OCI-LY7 (cell line): ENCODE results near the gene RBSN. TPM values are rescaled to one million over a fixed set of nuclear protein-coding genes. Genes with fewer than 3 reads are reported as not detected.
"Not testable (repeated sequence)": the region's sequence is repeated elsewhere in the genome, so short reads cannot be mapped to it uniquely, and the experiment has no call there.

Experiments
- Bru-seq: library from RNA; stranded (reverse); fragments of 400-500 nt; gene quantifications from one replicate; lab custom pipeline; 2021; lab: Mats Ljungman, UMichigan
- BruChase-seq, 2 experiments: library from RNA; stranded (reverse); fragments of 400-500 nt; gene quantifications; one replicate each; lab custom pipeline; 2021; lab: Mats Ljungman, UMichigan
- BruUV-seq: library from RNA; stranded (reverse); fragments of 400-500 nt; replicated peaks from 2 replicates; lab custom pipeline; 2021; lab: Mats Ljungman, UMichigan
- CTCF ChIA-PET: fragments of 300-600 bp; sonication (Branson Sonifier 250); formaldehyde crosslinking; loops from one replicate; lab custom pipeline; 2022; ENCODE audit warnings: antibody characterized with exemption; ENCODE audit not compliant: unreplicated experiment; lab: Charles Lee
- POLR2A ChIA-PET: fragments of 300-600 bp; sonication (Branson Sonifier 250); formaldehyde crosslinking; loops from one replicate; lab custom pipeline; 2022; ENCODE audit warnings: antibody characterized with exemption; lab: Charles Lee
- DNase-seq: peaks from one replicate; pipeline ENCODE4 v3.0.0-alpha.2; 2015; ENCODE audit warnings: low spot score
- H2AFZ ChIP-seq: fragments of 200-600 bp; sonication (generic), shearing (Covaris generic); 2 replicates; pipeline ENCODE4 v1.6.1; 2014; ENCODE audit warnings: mild to moderate bottlenecking, antibody characterized with exemption, low read length, moderate library complexity
- H3K27ac ChIP-seq: fragments of 200-600 bp; sonication (generic); 2 replicates; pipeline ENCODE4 v1.5.1; 2014; ENCODE audit warnings: mixed run types, low read depth, mild to moderate bottlenecking, moderate library complexity, low read length, inconsistent platforms; ENCODE audit not compliant: poor library complexity, severe bottlenecking
- H3K36me3 ChIP-seq: fragments of 200-600 bp; sonication (generic); 2 replicates; pipeline ENCODE4 v1.6.1; 2014; ENCODE audit warnings: mild to moderate bottlenecking, antibody characterized with exemption, low read length, moderate library complexity, mixed read lengths; ENCODE audit not compliant: insufficient read depth
- H3K4me1 ChIP-seq: fragments of 200-600 bp; sonication (generic); 2 replicates; pipeline ENCODE4 v1.5.1; 2014; ENCODE audit warnings: mild to moderate bottlenecking, low read length; ENCODE audit not compliant: insufficient read depth, poor library complexity, severe bottlenecking
- H3K4me2 ChIP-seq: fragments of 200-600 bp; sonication (generic); 2 replicates; pipeline ENCODE4 v1.6.1; 2014; ENCODE audit warnings: mild to moderate bottlenecking, low read length
- H3K4me3 ChIP-seq: fragments of 200-600 bp; sonication (generic); 2 replicates; pipeline ENCODE4 v1.5.1; 2014; ENCODE audit warnings: mild to moderate bottlenecking, low read depth, low read length; ENCODE audit not compliant: poor library complexity, severe bottlenecking
- H3K79me2 ChIP-seq: fragments of 200-600 bp; sonication (generic); 2 replicates; pipeline ENCODE4 v1.6.1; 2016; ENCODE audit warnings: low read depth, mild to moderate bottlenecking, low read length, moderate library complexity, mixed read lengths; ENCODE audit not compliant: insufficient read depth
- H3K9me2 ChIP-seq: fragments of 200-600 bp; sonication (generic); 2 replicates; pipeline ENCODE4 v1.6.1; 2016; ENCODE audit warnings: mild to moderate bottlenecking, low read length, mixed read lengths; ENCODE audit not compliant: insufficient read depth
- H3K9me3 ChIP-seq: fragments of 200-600 bp; sonication (generic); 2 replicates; pipeline ENCODE4 v1.6.1; 2014; ENCODE audit warnings: mild to moderate bottlenecking, mixed run types, low read length, mixed read lengths
- H4K20me1 ChIP-seq: fragments of 200-600 bp; sonication (generic); 2 replicates; pipeline ENCODE4 v1.6.1; 2014; ENCODE audit warnings: mild to moderate bottlenecking, antibody characterized with exemption, low read length, moderate library complexity, mixed read lengths; ENCODE audit not compliant: insufficient read depth
- CTCF ChIP-seq: fragments of 200-600 bp; sonication (generic); conservative IDR thresholded peaks from 2 replicates; pipeline ENCODE4 v1.5.1; 2014; ENCODE audit warnings: mild to moderate bottlenecking, antibody characterized with exemption, low read length, moderate library complexity, mixed read lengths
- EZH2phosphoT487 ChIP-seq: fragments of 200-600 bp; sonication (generic); IDR thresholded peaks from 2 replicates; pipeline ENCODE4 v1.6.1; 2018; ENCODE audit warnings: low read depth, borderline replicate concordance, mild to moderate bottlenecking, mixed run types, antibody characterized with exemption, low read length, moderate library complexity, mixed read lengths
- intact Hi-C: fragments of 100-400 bp; cut with micrococcal nuclease; formaldehyde crosslinking; loops from one replicate; pipeline ENCODE4 v1.10.0; 2022; ENCODE audit not compliant: unreplicated experiment
- long read RNA-seq: library from polyadenylated mRNA; stranded (forward); transcript quantifications from one replicate; pipeline ENCODE4 v2.0.0, GENCODE V29; 2022
- total RNA-seq, 2 experiments: library from RNA; depleted of rRNA in 1 of 2; stranded (reverse); fragments of >200 nt in 1 of 2; shearing (Covaris generic) in 1 of 2; gene quantifications; 2 replicates each; pipeline ENCODE4 v1.2.3, GENCODE V29; 2014 to 2022

The RBSN gene
- total RNA-seq (2014; rRNA removed; shearing (Covaris generic)) (13.3 and 20.6 TPM in 2 replicates), total RNA-seq (2022) (21.4 and 22.5 TPM in 2 replicates), Bru-seq, nascent RNA (percentile 74 among the genes with signal in this experiment), BruChase-seq, experiment 1, labeled RNA remaining after a 6-hour chase (percentile 75 among the genes with signal in this experiment), BruChase-seq, experiment 2, labeled RNA remaining after a 2-hour chase (percentile 78 among the genes with signal in this experiment)
- long read RNA-seq, full-length matches to known transcripts = 1 of 10 reads
- long read RNA-seq, partial matches to known transcripts = 1 of 10 reads
- long read RNA-seq, other reads (novel, unspliced or antisense) = 8 of 10 reads

DNA sequence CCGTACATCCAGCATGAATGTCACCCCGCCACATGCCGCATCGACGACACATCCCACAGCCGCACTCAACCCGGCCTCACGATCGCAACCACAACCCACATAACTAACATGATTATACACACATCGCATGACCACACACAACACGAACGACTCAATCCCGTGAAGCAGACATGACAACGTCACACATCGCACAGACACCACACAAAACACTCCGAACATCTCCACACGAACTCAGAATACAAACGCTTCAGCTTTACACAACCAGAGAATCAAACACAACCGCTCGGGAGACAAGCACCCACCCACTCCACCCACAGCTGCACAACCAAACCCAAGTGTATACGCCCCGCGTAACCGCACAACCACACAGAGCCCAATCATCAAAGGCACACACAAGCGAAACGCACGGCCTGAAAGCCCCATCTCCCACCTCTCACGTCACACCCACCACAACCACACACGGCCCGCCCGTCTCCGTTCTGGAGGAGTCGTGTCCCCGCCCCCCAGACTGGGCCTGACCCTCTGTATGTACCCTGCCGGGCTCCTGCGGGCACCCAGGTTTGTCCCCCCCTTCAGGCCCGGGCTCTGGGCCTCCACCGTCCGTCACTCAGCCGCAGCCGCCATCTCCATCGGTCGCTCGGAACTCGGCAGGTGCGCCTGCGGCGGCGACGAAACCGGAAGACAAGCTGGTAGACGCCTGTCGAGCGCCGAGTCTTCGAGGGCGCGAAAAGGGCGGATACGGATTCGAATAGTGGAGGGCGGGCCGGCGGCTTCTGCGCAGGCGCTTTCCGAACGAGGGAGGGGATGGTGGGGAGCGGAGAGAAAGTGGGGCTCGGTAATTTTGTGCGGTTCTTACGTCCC is at the start of gene RBSN:
TSS of gene RBSN (minus strand) at position 646 of the 861 bp plus-strand sequence. CDS start 3,028 bp downstream, outside the sequence.
- Histone ChIP-seq H3K27ac (peak within 1 kb of the TSS; percentile 39), H3K36me3 (peaks cover 32% of the 10 kb centered on the region), H3K9me3 (no peaks in the 10 kb centered on the region), H4K20me1 (peaks cover 6% of the 10 kb centered on the region), H3K4me3 (peak within 1 kb of the TSS; percentile 88), H2AFZ (peak within 1 kb of the TSS; percentile 88), H3K4me2 (peak within 1 kb of the TSS; percentile 90), H3K79me2 (peaks cover 23% of the 10 kb centered on the region; the same call in 1 of the 2 replicates), H3K9me2 (no peaks in the 10 kb centered on the region), H3K4me1 (peaks cover 16% of the 10 kb centered on the region)
- ChIA-PET CTCF (interaction anchor here (1.3 kb wide), 1 partner anchor 48 kb away, joined by 3 read pairs; no protein-coding TSS in a partner anchor), POLR2A (interaction anchor here (0.5 to 1.4 kb wide), 4 partner anchors 19 to 46 kb away, joined by 3 to 6 read pairs (median 4); partner anchors contain the start of gene MRPS25)
- intact Hi-C loops = loop anchor here (2.0 to 5.0 kb wide), 5 partner anchors 48 to 666 kb away; partner anchors contain the start of genes CAPN7 and NR2C2
- no TSS peak for BruUV-seq
- DNase-seq = peak; percentile 97
- TF ChIP-seq CTCF (no peak), EZH2phosphoT487 (no peak)

DNA sequence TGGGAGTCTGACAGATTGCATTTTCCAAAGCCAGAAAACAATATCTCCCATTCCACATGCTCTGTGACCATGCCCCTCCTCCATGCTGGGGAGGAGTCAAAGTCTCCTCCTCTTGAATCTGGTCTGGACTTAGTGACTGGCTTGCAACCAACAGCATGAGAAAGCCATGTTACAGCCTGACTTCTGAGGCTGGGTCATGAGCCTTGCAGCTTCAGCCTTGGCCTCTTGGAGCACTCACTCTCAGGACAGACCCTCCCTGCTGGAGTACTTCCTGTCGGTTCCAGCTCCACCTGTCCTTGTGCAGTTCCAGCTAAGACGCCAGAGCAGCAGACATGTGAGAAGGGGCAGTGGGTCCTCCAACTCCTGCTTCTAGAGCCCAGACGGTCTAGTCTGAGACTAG is 49.7 kb upstream of the RBSN start:
- no peak overlapping the region for H3K4me2 ChIP-seq
- H3K9me3 ChIP-seq = no peaks in the 10 kb centered on the region
- H3K79me2 ChIP-seq = no peaks in the 10 kb centered on the region
- H3K27ac ChIP-seq = no peak overlapping the region
- no peaks in the 10 kb centered on the region for H3K4me1 ChIP-seq
- no peaks in the 10 kb centered on the region for H3K9me2 ChIP-seq
- ChIA-PET POLR2A (interaction anchor here (0.9 kb wide), 1 partner anchor 168 kb away, joined by 3 read pairs; no protein-coding TSS in a partner anchor), CTCF (no interaction called here)
- no peak overlapping the region for H3K4me3 ChIP-seq
- no peak overlapping the region for H2AFZ ChIP-seq
- TF ChIP-seq CTCF = no peak
- TF ChIP-seq EZH2phosphoT487 = no peak
- no peaks in the 10 kb centered on the region for H3K36me3 ChIP-seq
- peak; percentile 9 for DNase-seq
- BruUV-seq = no TSS peak
- intact Hi-C loops = no loop called here
- no peaks in the 10 kb centered on the region for H4K20me1 ChIP-seq

GRCh38 chr3:15136885-15137284 is 37.9 kb upstream of the RBSN start:
- H3K4me1 ChIP-seq, intact Hi-C loops, CTCF ChIA-PET, H3K4me3 ChIP-seq, H3K79me2 ChIP-seq, H3K9me2 ChIP-seq, POLR2A ChIA-PET, H3K36me3 ChIP-seq, DNase-seq, BruUV-seq, H3K27ac ChIP-seq, H3K9me3 ChIP-seq, H2AFZ ChIP-seq, H4K20me1 ChIP-seq, H3K4me2 ChIP-seq: not testable (repeated sequence)

GRCh38 chr3:15134968-15135367 is 36.0 kb upstream of the RBSN start:
- DNase-seq, BruUV-seq, intact Hi-C loops: not testable (repeated sequence)

More at GRCh38 chr3:15134968-15135367, 36.0 kb upstream of the RBSN start:
- H3K9me3 ChIP-seq, H4K20me1 ChIP-seq, CTCF ChIA-PET, H3K27ac ChIP-seq, H3K4me3 ChIP-seq, H3K36me3 ChIP-seq, H3K9me2 ChIP-seq, H2AFZ ChIP-seq, H3K4me2 ChIP-seq, H3K79me2 ChIP-seq, H3K4me1 ChIP-seq, POLR2A ChIA-PET: not testable (repeated sequence)
